Osteoblast (primary cell): ENCODE results near the gene TMEM39B. TPM values are rescaled to one million over a fixed set of nuclear protein-coding genes. Genes with fewer than 3 reads are reported as not detected.
A peak's percentile ranks its signal among the peaks of the same experiment; 100 is the strongest.

Experiments used
- DNase-seq: peaks from one replicate; pipeline ENCODE4 v3.0.0; 2011; ENCODE audit warnings: low spot score, mixed read lengths; ENCODE audit not compliant: insufficient read length; ENCODE audit errors: missing footprints
- H2AFZ ChIP-seq: 2 replicates; pipeline ENCODE4 v1.6.0; 2011; ENCODE audit warnings: mild to moderate bottlenecking, low read length
- H3K27ac ChIP-seq: 2 replicates; pipeline ENCODE4 v1.5.1; 2011; ENCODE audit warnings: mild to moderate bottlenecking, low read depth, low read length, moderate library complexity
- H3K27me3 ChIP-seq: 2 replicates; pipeline ENCODE4 v1.6.0; 2012; ENCODE audit warnings: mild to moderate bottlenecking, control low read depth, inconsistent platforms, low read length, moderate library complexity; ENCODE audit not compliant: insufficient read depth
- H3K36me3 ChIP-seq: 2 replicates; pipeline ENCODE4 v1.5.1; 2011; ENCODE audit warnings: mild to moderate bottlenecking, low read length, control low read depth, moderate library complexity; ENCODE audit not compliant: insufficient read depth
- H3K4me1 ChIP-seq: 2 replicates; pipeline ENCODE4 v1.5.1; 2011; ENCODE audit warnings: mild to moderate bottlenecking, low read length, control low read depth, moderate library complexity; ENCODE audit not compliant: insufficient read depth
- H3K4me2 ChIP-seq: 2 replicates; pipeline ENCODE4 v1.6.0; 2011; ENCODE audit warnings: mild to moderate bottlenecking, low read length; ENCODE audit not compliant: insufficient read depth
- H3K4me3 ChIP-seq: fragments of 200-600 bp; sonication (generic); 3 replicates; pipeline ENCODE4 v1.5.1; 2012; ENCODE audit warnings: mild to moderate bottlenecking, low read length, inconsistent platforms; ENCODE audit not compliant: insufficient read depth
- H3K79me2 ChIP-seq: 2 replicates; pipeline ENCODE4 v1.6.0; 2012; ENCODE audit warnings: mild to moderate bottlenecking, low read length, control low read depth, inconsistent platforms; ENCODE audit not compliant: insufficient read depth
- H3K9me3 ChIP-seq: 2 replicates; pipeline ENCODE4 v1.5.1; 2011; ENCODE audit warnings: low read depth, low read length, control low read depth
- H4K20me1 ChIP-seq: 2 replicates; pipeline ENCODE4 v1.6.0; 2012; ENCODE audit warnings: mild to moderate bottlenecking, low read length, control low read depth; ENCODE audit not compliant: insufficient read depth
- total RNA-seq: library from RNA; depleted of rRNA; stranded (reverse); fragments of >200 nt; gene quantifications from 2 replicates; pipeline ENCODE4 v1.2.3, GENCODE V29; 2012
- TF ChIP-seq, protein P1 (sequence below): IDR thresholded peaks from 2 replicates; pipeline ENCODE4 v1.5.1; 2011; ENCODE audit warnings: mild to moderate bottlenecking, low read depth, low read length, moderate library complexity; ENCODE audit errors: extremely low read depth

Gene TMEM39B
- total RNA-seq, 1 donor, result 4.7 TPM

- Histone ChIP-seq H3K36me3 (peaks cover 31% of the 10 kb centered on the region), H3K4me1 (peaks cover 12% of the 10 kb centered on the region), H3K79me2 (no peaks in the 10 kb centered on the region), H3K9me3 (no peaks in the 10 kb centered on the region), H3K27me3 (no peaks in the 10 kb centered on the region), H3K4me2 (peak overlapping the region; percentile 56), H3K4me3 (no peak overlapping the region), H3K27ac (peak overlapping the region; percentile 27), H2AFZ (no peak overlapping the region), H4K20me1 (no peaks in the 10 kb centered on the region)
- TF ChIP-seq, protein P1, sequence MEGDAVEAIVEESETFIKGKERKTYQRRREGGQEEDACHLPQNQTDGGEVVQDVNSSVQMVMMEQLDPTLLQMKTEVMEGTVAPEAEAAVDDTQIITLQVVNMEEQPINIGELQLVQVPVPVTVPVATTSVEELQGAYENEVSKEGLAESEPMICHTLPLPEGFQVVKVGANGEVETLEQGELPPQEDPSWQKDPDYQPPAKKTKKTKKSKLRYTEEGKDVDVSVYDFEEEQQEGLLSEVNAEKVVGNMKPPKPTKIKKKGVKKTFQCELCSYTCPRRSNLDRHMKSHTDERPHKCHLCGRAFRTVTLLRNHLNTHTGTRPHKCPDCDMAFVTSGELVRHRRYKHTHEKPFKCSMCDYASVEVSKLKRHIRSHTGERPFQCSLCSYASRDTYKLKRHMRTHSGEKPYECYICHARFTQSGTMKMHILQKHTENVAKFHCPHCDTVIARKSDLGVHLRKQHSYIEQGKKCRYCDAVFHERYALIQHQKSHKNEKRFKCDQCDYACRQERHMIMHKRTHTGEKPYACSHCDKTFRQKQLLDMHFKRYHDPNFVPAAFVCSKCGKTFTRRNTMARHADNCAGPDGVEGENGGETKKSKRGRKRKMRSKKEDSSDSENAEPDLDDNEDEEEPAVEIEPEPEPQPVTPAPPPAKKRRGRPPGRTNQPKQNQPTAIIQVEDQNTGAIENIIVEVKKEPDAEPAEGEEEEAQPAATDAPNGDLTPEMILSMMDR, result no peak
- DNase-seq, result peak; percentile 87
Observed at GRCh38 chr1:32100807-32101708, 28.3 kb downstream of the TMEM39B start.

DNA sequence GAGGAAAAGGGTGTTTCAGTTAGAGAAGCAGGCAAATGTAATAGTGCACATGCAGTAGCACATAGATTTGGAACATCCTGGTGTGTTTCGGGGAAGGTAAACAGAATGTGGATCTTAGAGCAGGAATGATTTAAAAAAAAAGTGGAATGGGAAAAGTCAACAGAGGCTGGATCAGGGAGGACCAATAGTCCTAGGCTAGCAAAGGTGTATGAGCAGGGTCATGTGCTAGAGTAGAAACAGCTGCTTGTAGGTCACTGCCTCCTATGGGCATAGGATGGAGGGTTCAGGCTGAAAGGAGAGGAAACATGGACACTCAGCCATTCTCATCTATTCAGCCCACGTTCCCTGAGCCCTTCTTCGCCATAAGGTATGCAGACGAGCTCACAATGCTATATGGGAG lies 31.4 kb downstream of the TMEM39B start:
- Histone ChIP-seq H3K4me3 (no peak overlapping the region), H3K9me3 (no peaks in the 10 kb centered on the region), H3K4me2 (no peak overlapping the region)

DNA sequence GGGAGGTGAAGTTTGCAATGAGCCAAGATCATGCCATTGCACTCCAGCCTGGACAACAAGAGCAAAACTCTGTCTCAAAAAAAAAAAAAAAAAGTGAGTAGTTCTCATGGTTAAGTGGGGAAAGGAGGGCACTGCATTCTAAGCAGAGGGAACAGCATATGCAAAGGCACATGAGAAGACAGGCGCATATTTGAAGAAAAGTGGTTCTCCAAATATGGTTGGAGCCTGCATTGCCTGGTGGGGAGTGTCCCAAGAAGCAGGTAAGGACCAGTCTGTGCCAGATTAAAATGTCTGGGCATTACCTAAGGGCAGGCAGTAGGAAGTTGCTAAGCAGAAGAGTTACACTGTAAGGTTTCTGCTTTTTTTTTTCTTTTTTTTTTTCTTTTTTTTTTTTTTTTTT lies 32.6 kb downstream of the TMEM39B start:
- Histone ChIP-seq H3K27me3 (no peaks in the 10 kb centered on the region), H3K79me2 (peaks cover 24% of the 10 kb centered on the region), H4K20me1 (peaks cover 16% of the 10 kb centered on the region), H3K4me2 (no peak overlapping the region), H2AFZ (no peak overlapping the region), H3K4me3 (no peak overlapping the region), H3K9me3 (no peaks in the 10 kb centered on the region), H3K27ac (no peak overlapping the region), H3K36me3 (peaks cover 12% of the 10 kb centered on the region), H3K4me1 (peaks cover 15% of the 10 kb centered on the region)
- no peak for DNase-seq
- TF ChIP-seq, protein P1, result no peak

More for the DNA sequence above, 31.4 kb downstream of the TMEM39B start:
- H3K27me3 ChIP-seq, result no peaks in the 10 kb centered on the region
- H3K36me3 ChIP-seq, result peaks cover 13% of the 10 kb centered on the region
- H3K4me1 ChIP-seq, result peaks cover 12% of the 10 kb centered on the region
- no peak for DNase-seq
- TF ChIP-seq, protein P1, result no peak
- H3K79me2 ChIP-seq, result peaks cover 12% of the 10 kb centered on the region
- H4K20me1 ChIP-seq, result peaks cover 8% of the 10 kb centered on the region
- no peak overlapping the region for H2AFZ ChIP-seq
- no peak overlapping the region for H3K27ac ChIP-seq

DNA sequence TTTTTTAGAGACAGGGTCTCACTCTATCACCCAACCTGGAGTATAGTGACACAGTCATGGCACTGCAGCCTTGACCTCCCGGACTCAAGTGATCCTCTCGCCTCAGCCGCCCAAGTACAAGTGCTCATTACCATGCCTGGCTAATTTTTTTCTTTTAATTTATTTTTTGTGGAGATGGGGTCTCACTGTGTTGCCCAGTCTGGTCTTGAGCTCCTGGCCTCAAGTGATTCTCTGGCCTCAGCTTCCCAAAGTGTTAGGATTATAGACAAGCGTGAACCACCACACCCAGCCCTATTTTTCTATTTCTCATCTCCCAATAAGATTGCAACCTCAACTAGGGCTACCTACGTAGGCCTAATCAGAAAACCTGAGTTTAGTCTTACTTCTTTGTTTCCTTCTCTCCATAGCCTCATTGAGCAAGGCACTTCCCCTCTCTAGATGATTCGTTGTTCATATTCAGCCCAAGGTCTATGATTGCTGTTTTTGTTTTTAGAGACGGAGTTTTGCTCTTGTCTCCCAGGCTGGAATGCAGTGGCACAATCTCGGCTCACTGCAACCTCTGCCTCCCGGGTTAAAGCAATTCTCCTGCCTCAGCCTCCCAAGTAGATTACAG lies 34.0 kb downstream of the TMEM39B start:
- Histone ChIP-seq H2AFZ (no peak overlapping the region), H3K4me3 (no peak overlapping the region), H3K27me3 (no peaks in the 10 kb centered on the region), H4K20me1 (peaks cover 25% of the 10 kb centered on the region), H3K79me2 (peaks cover 39% of the 10 kb centered on the region), H3K36me3 (peaks cover 10% of the 10 kb centered on the region), H3K4me2 (peak overlapping the region; percentile 77), H3K27ac (no peak overlapping the region), H3K4me1 (peaks cover 4% of the 10 kb centered on the region), H3K9me3 (no peaks in the 10 kb centered on the region)
- TF ChIP-seq, protein P1, result no peak
- no peak for DNase-seq
